Trophoblast cell (in vitro differentiated cells and primary cell): ENCODE measurements around the gene SPOCK3.
A peak's percentile ranks its signal among the peaks of the same experiment; 100 is the strongest.

ENCODE experiments used
- DNase-seq, 2 donors: peaks; one replicate each; pipeline ENCODE4 v3.0.0-alpha.2; 2016
- H2AFZ ChIP-seq: 2 replicates; pipeline ENCODE4 v1.6.1; 2013; ENCODE audit warnings: low read length, moderate library complexity, mild to moderate bottlenecking; ENCODE audit not compliant: insufficient read depth, poor library complexity
- H2AK5ac ChIP-seq: 2 replicates; pipeline ENCODE4 v1.6.1; 2013; ENCODE audit warnings: mild to moderate bottlenecking, low read length
- H2BK120ac ChIP-seq: 2 replicates; pipeline ENCODE4 v1.6.1; 2013; ENCODE audit warnings: low read length, mild to moderate bottlenecking, moderate library complexity; ENCODE audit not compliant: insufficient read depth, poor library complexity
- H2BK12ac ChIP-seq: 2 replicates; pipeline ENCODE4 v1.6.1; 2013; ENCODE audit warnings: mild to moderate bottlenecking, low read length, moderate library complexity
- H2BK5ac ChIP-seq: 2 replicates; pipeline ENCODE4 v1.6.1; 2013; ENCODE audit warnings: low read length, low read depth, moderate library complexity, mild to moderate bottlenecking; ENCODE audit not compliant: poor library complexity
- H3K14ac ChIP-seq: 2 replicates; pipeline ENCODE4 v1.6.1; 2013; ENCODE audit warnings: mild to moderate bottlenecking, low read length
- H3K18ac ChIP-seq: 2 replicates; pipeline ENCODE4 v1.6.1; 2013; ENCODE audit warnings: mild to moderate bottlenecking, low read length
- H3K23ac ChIP-seq: 2 replicates; pipeline ENCODE4 v1.6.1; 2013; ENCODE audit warnings: low read length
- H3K27ac ChIP-seq: 2 replicates; pipeline ENCODE4 v1.5.1; 2013; ENCODE audit warnings: low read depth, mild to moderate bottlenecking, inconsistent platforms, low read length, moderate library complexity
- H3K27me3 ChIP-seq: 2 replicates; pipeline ENCODE4 v1.6.1; 2013; ENCODE audit warnings: inconsistent platforms, mild to moderate bottlenecking, low read length, moderate library complexity; ENCODE audit not compliant: insufficient read depth
- H3K36me3 ChIP-seq, 2 experiments: 1 replicate in 1 of 2; 2 replicates in 1 of 2; pipeline ENCODE4 v1.6.1; 2013; ENCODE audit warnings: low read length in 2 of 2, mild to moderate bottlenecking in 2 of 2, moderate library complexity in 1 of 2; ENCODE audit not compliant: insufficient read depth in 2 of 2, control insufficient read depth in 1 of 2
- H3K4ac ChIP-seq: 2 replicates; pipeline ENCODE4 v1.6.1; 2013; ENCODE audit warnings: low read depth, mild to moderate bottlenecking, low read length, moderate library complexity
- H3K4me1 ChIP-seq, 2 experiments: 1 replicate in 1 of 2; 2 replicates in 1 of 2; pipeline ENCODE4 v1.6.1; 2013; ENCODE audit warnings: low read length in 2 of 2, mild to moderate bottlenecking in 2 of 2, moderate library complexity in 1 of 2; ENCODE audit not compliant: insufficient read depth in 2 of 2, control insufficient read depth in 1 of 2
- H3K4me2 ChIP-seq: 2 replicates; pipeline ENCODE4 v1.6.1; 2013; ENCODE audit warnings: inconsistent platforms, mild to moderate bottlenecking, low read length, moderate library complexity
- H3K4me3 ChIP-seq: 2 replicates; pipeline ENCODE4 v1.5.1; 2013; ENCODE audit warnings: mild to moderate bottlenecking, low read depth, low read length, inconsistent platforms
- H3K79me1 ChIP-seq: one replicate; pipeline ENCODE4 v1.6.1; 2013; ENCODE audit warnings: low read length
- H3K79me2 ChIP-seq: 2 replicates; pipeline ENCODE4 v1.6.1; 2013; ENCODE audit warnings: low read length, mild to moderate bottlenecking; ENCODE audit not compliant: control insufficient read depth, insufficient read depth, poor library complexity
- H3K9ac ChIP-seq: 2 replicates; pipeline ENCODE4 v1.6.1; 2013; ENCODE audit warnings: mild to moderate bottlenecking, low read length
- H3K9me3 ChIP-seq: 2 replicates; pipeline ENCODE4 v1.6.1; 2013; ENCODE audit warnings: low read depth, mild to moderate bottlenecking, control low read depth, inconsistent platforms, low read length; ENCODE audit not compliant: insufficient read depth
- H4K12ac ChIP-seq: 2 replicates; pipeline ENCODE4 v1.6.1; 2013; ENCODE audit warnings: low read depth, mild to moderate bottlenecking, low read length, moderate library complexity
- H4K8ac ChIP-seq: 2 replicates; pipeline ENCODE4 v1.6.1; 2013; ENCODE audit warnings: low read depth, mild to moderate bottlenecking, low read length, moderate library complexity
- H4K91ac ChIP-seq: one replicate; pipeline ENCODE4 v1.6.1; 2013; ENCODE audit warnings: low read depth, mild to moderate bottlenecking, low read length, moderate library complexity
- WGBS: extraction: QIAGEN DNeasy Blood & Tissue Kit; methylation state at CpG from one replicate; pipeline ENCODE4 v1.1.7; 2013; ENCODE audit warnings: missing lambda C conversion rate; ENCODE audit not compliant: insufficient read length, insufficient coverage; ENCODE audit errors: extremely low coverage; 5-methylcytosine and 5-hydroxymethylcytosine counted together

The SPOCK3 gene

DNA sequence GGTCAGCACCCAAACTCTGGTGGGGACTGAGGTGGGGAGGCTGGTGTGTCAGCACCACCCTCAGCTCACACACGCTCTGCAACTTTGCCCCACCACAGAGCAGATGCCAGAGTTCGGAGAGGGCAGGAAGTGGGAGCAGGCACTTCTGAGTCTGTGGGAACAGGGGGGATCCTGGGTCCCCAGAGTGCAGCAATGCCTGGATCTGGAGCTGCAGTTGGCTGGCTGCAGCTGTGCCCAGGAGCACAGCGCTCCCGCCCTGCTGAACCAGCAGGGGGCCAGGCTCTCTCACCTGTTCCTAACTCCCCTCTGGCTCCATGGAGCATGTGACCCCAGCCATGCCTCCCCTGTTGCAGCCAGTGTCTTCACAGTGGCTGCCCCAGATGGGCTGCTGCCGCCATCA is 252.4 kb downstream of the SPOCK3 start:
- no peak overlapping the region for H4K8ac ChIP-seq
- H2BK5ac ChIP-seq = no peak overlapping the region
- no peaks in the 10 kb centered on the region for H3K79me2 ChIP-seq
- no peak overlapping the region for H2AK5ac ChIP-seq
- no peak overlapping the region for H4K12ac ChIP-seq
- no peak overlapping the region for H3K23ac ChIP-seq
- H3K9me3 ChIP-seq = peaks cover 6% of the 10 kb centered on the region
- H3K79me1 ChIP-seq = no peaks in the 10 kb centered on the region
- H3K4me2 ChIP-seq = no peak overlapping the region
- no peak overlapping the region for H2AFZ ChIP-seq
- no peaks in the 10 kb centered on the region for H3K36me3 ChIP-seq
- H3K4me3 ChIP-seq = no peak overlapping the region
- no peak overlapping the region for H4K91ac ChIP-seq
- DNase-seq = no peak
- no peaks in the 10 kb centered on the region for H3K27me3 ChIP-seq
- H2BK120ac ChIP-seq = no peak overlapping the region
- H2BK12ac ChIP-seq = no peak overlapping the region
- no peaks in the 10 kb centered on the region for H3K4me1 ChIP-seq
- WGBS = no CpG with 5 or more reads among the region's 5 CpGs
- no peak overlapping the region for H3K14ac ChIP-seq
- H3K4ac ChIP-seq = no peak overlapping the region
- H3K18ac ChIP-seq = no peak overlapping the region
- no peak overlapping the region for H3K9ac ChIP-seq
- H3K27ac ChIP-seq = no peak overlapping the region

DNA sequence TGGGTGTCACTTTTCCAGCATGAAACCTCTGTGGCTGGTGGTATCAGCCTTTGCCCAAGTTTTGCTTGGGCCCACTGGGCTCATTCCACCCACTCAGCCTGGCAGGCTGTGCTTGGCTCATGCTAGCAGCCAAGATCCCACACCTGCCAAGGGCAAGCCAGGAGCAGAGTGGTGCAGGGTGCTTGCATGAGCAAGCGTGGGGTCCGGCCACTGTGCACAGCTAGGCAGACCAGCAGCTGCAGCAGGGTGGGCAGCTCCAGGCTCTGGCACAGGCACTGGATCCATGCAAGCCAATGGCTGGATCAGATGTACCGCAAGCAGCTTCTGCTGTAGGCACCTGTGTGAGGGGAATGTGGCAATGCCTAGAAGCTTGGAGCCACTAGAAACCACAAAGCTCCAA is 253.9 kb downstream of the SPOCK3 start:
- H3K9me3 ChIP-seq = peaks cover 6% of the 10 kb centered on the region
- no CpG with 5 or more reads among the region's 3 CpGs for WGBS

DNA sequence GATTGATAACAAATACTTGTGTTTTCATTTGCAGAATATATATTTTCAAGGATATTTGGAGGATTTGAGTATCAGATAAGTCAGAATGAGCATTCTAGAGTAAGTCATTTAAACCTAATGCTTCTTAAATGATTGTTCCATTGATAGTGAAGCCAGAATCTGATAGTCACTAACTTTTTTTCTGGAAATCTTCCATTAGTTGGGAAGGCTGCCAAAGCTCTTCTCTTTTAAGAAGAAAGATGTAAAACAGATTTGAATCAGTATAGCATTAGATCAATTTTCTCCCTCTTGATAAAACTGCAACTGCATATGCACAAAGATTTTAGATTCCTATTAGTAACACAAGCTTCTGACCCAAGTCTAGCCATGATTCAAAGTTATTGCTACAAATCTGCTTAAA is 256.7 kb downstream of the SPOCK3 start:
- no peaks in the 10 kb centered on the region for H3K27me3 ChIP-seq
- no peak overlapping the region for H3K27ac ChIP-seq
- H3K79me2 ChIP-seq = no peaks in the 10 kb centered on the region
- no peak overlapping the region for H3K14ac ChIP-seq
- H3K9me3 ChIP-seq = peaks cover 6% of the 10 kb centered on the region
- H2AK5ac ChIP-seq = no peak overlapping the region
- no peak overlapping the region for H4K91ac ChIP-seq
- no peak overlapping the region for H2BK12ac ChIP-seq
- H2AFZ ChIP-seq = no peak overlapping the region
- DNase-seq = no peak
- H3K4me2 ChIP-seq = no peak overlapping the region
- no peaks in the 10 kb centered on the region for H3K36me3 ChIP-seq
- no peak overlapping the region for H4K8ac ChIP-seq
- H3K79me1 ChIP-seq = no peaks in the 10 kb centered on the region
- H3K9ac ChIP-seq = no peak overlapping the region
- H3K4me3 ChIP-seq = no peak overlapping the region
- H3K18ac ChIP-seq = no peak overlapping the region
- H2BK120ac ChIP-seq = no peak overlapping the region
- no peak overlapping the region for H3K4ac ChIP-seq
- H2BK5ac ChIP-seq = no peak overlapping the region
- no peak overlapping the region for H4K12ac ChIP-seq
- H3K23ac ChIP-seq = no peak overlapping the region
- no peaks in the 10 kb centered on the region for H3K4me1 ChIP-seq

More for the DNA sequence above, 253.9 kb downstream of the SPOCK3 start:
- no peak overlapping the region for H2BK5ac ChIP-seq
- H3K4me3 ChIP-seq = peak overlapping the region; percentile 58
- no peaks in the 10 kb centered on the region for H3K79me1 ChIP-seq
- no peaks in the 10 kb centered on the region for H3K4me1 ChIP-seq
- H2AK5ac ChIP-seq = no peak overlapping the region
- no peak overlapping the region for H4K91ac ChIP-seq
- DNase-seq = no peak
- H3K9ac ChIP-seq = no peak overlapping the region
- no peak overlapping the region for H4K12ac ChIP-seq
- no peaks in the 10 kb centered on the region for H3K79me2 ChIP-seq
- H2AFZ ChIP-seq = no peak overlapping the region
- H2BK12ac ChIP-seq = no peak overlapping the region
- no peak overlapping the region for H2BK120ac ChIP-seq
- no peak overlapping the region for H3K23ac ChIP-seq
- no peak overlapping the region for H3K4me2 ChIP-seq
- H3K27ac ChIP-seq = no peak overlapping the region
- no peak overlapping the region for H3K14ac ChIP-seq
- H3K4ac ChIP-seq = no peak overlapping the region
- H4K8ac ChIP-seq = no peak overlapping the region
- H3K27me3 ChIP-seq = no peaks in the 10 kb centered on the region
- no peaks in the 10 kb centered on the region for H3K36me3 ChIP-seq
- H3K18ac ChIP-seq = no peak overlapping the region

DNA sequence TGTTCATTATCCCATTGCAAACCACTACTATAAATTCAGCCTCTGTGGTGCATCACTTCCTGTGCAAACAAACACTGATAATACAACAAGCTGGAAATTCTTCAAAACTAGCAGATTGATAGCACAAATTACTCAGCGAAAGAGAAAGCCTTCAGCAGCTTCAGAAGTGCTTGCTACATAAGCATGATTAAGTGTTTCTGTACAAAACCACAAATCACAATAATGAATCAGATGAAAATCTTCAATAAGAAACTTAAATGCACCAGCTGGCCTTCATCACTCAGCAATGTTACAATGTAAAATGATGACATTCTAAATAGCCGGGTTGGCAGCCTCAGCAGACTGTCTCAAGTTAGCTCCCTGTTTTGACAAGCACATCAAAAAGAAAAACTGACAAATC is 262.2 kb downstream of the SPOCK3 start:
- Histone ChIP-seq H2BK120ac (no peak overlapping the region), H4K8ac (no peak overlapping the region), H3K4me1 (no peaks in the 10 kb centered on the region), H3K18ac (no peak overlapping the region), H3K4me2 (no peak overlapping the region), H2BK5ac (no peak overlapping the region), H3K14ac (no peak overlapping the region), H3K23ac (no peak overlapping the region), H3K79me1 (no peaks in the 10 kb centered on the region), H4K12ac (no peak overlapping the region), H3K27me3 (no peaks in the 10 kb centered on the region), H3K36me3 (peaks cover 0 to 5% of the 10 kb centered on the region in 2 experiments), H2AFZ (no peak overlapping the region), H2BK12ac (no peak overlapping the region), H3K4me3 (no peak overlapping the region), H4K91ac (no peak overlapping the region), H3K9me3 (peaks cover 7% of the 10 kb centered on the region), H3K4ac (no peak overlapping the region), H3K9ac (no peak overlapping the region), H3K79me2 (no peaks in the 10 kb centered on the region), H2AK5ac (no peak overlapping the region), H3K27ac (no peak overlapping the region)
- no peak for DNase-seq
- WGBS = no CpG with 5 or more reads among the region's 2 CpGs
